Hepatocyte (in vitro differentiated cells): ENCODE measurements around the gene TEX11.

Source experiments
- CTCF ChIP-seq: fragments of 200-600 bp; sonication (generic); IDR thresholded peaks from 2 replicates; pipeline ENCODE4 v1.5.1; 2016; ENCODE audit warnings: antibody characterized with exemption, mild to moderate bottlenecking; ENCODE audit not compliant: poor library complexity
- EZH2 ChIP-seq: fragments of 200-600 bp; sonication (generic); IDR thresholded peaks from 2 replicates; pipeline ENCODE4 v1.6.1; 2016; ENCODE audit warnings: antibody characterized with exemption, mild to moderate bottlenecking, borderline replicate concordance
- EZH2phosphoT487 ChIP-seq: fragments of 200-600 bp; sonication (generic); IDR thresholded peaks from one replicate; pipeline ENCODE4 v1.6.1; 2018; ENCODE audit warnings: antibody characterized with exemption, mild to moderate bottlenecking, low read depth, moderate library complexity; ENCODE audit not compliant: unreplicated experiment, severe bottlenecking

DNA sequence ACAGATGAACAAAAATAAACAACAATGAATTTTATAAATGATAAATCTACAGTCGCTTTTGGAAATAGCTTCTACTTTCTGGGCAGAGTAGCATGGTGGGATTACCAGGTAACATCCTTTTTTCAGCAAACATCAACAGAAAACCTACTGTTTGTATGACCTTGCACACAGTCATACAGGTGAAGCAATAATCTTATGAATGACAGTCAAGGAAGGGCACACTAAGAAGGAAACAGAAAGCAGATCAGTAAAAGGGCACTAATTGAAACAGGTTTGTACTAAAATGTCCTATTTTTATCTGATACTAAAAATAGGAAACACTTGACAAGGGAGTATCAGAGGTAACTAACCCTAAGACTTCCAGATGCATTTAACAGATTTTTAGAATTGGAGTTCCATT, 355.0 kb downstream of the TEX11 start:
- TF ChIP-seq EZH2 (no peak), CTCF (no peak), EZH2phosphoT487 (no peak)
